HepG2 (cell line): ENCODE results near the gene GNMT. TPM values are rescaled to one million over a fixed set of nuclear protein-coding genes. Genes with fewer than 3 reads are reported as not detected.

Experiments used
- AHR ChIP-seq: IDR thresholded peaks from 2 replicates; pipeline ENCODE4 v1.6.1; 2018; ENCODE audit warnings: missing genetic modification reagents, missing compliant biosample characterization
- CBX1 ChIP-seq: IDR thresholded peaks from one replicate; pipeline ENCODE4 v1.6.1; 2016; ENCODE audit warnings: antibody characterized with exemption, low read depth
- CBX5 ChIP-seq: sonication (generic); formaldehyde crosslinking; IDR thresholded peaks from 2 replicates; pipeline ENCODE4 v1.4.0; 2020; ENCODE audit warnings: missing genetic modification reagents, borderline replicate concordance
- DDIT3 ChIP-seq: sonication (generic); formaldehyde crosslinking; IDR thresholded peaks from 2 replicates; pipeline ENCODE4 v1.4.0; 2020; ENCODE audit warnings: mild to moderate bottlenecking, missing genetic modification reagents
- ELF4 ChIP-seq: sonication (generic); formaldehyde crosslinking; IDR thresholded peaks from 2 replicates; pipeline ENCODE4 v1.5.0; 2020; ENCODE audit warnings: missing genetic modification reagents, mild to moderate bottlenecking, moderate library complexity, borderline replicate concordance
- GLMP ChIP-seq: sonication (generic); formaldehyde crosslinking; IDR thresholded peaks from 2 replicates; pipeline ENCODE4 v1.9.0; 2021; ENCODE audit warnings: missing genetic modification reagents, mild to moderate bottlenecking, borderline replicate concordance
- HOXD1 ChIP-seq: sonication (generic); formaldehyde crosslinking; IDR thresholded peaks from 2 replicates; pipeline ENCODE4 v1.5.0; 2020; ENCODE audit warnings: missing genetic modification reagents
- MAFG ChIP-seq: sonication (generic); formaldehyde crosslinking; IDR thresholded peaks from 2 replicates; pipeline ENCODE4 v1.5.1; 2020; ENCODE audit warnings: mild to moderate bottlenecking, missing genetic modification reagents
- MYC ChIP-seq: sonication (generic); formaldehyde crosslinking; IDR thresholded peaks from 2 replicates; pipeline ENCODE4 v1.9.0; 2021; ENCODE audit warnings: missing genetic modification reagents, borderline replicate concordance
- POLR2AphosphoS5 ChIP-seq: IDR thresholded peaks from 2 replicates; pipeline ENCODE4 v1.6.1; 2012; ENCODE audit warnings: low read depth, low read length
- SRF ChIP-seq: IDR thresholded peaks from 2 replicates; pipeline ENCODE4 v1.6.1; 2011; ENCODE audit warnings: mild to moderate bottlenecking, low read depth, low read length, moderate library complexity
- SRY ChIP-seq: sonication (generic); formaldehyde crosslinking; IDR thresholded peaks from 2 replicates; pipeline ENCODE4 v1.8.0; 2022; ENCODE audit warnings: mild to moderate bottlenecking, missing genetic modification reagents
- STAG1 ChIP-seq: sonication (generic); formaldehyde crosslinking; IDR thresholded peaks from 2 replicates; pipeline ENCODE4 v1.4.0; 2020; ENCODE audit warnings: missing genetic modification reagents
- STAT6 ChIP-seq: sonication (generic); formaldehyde crosslinking; IDR thresholded peaks from 2 replicates; pipeline ENCODE4 v1.4.0; 2020; ENCODE audit warnings: missing genetic modification reagents, mild to moderate bottlenecking, borderline replicate concordance
- TCF12 ChIP-seq, 2 experiments: fragments of 450-650 bp in 1 of 2; sonication (generic) in 1 of 2; formaldehyde crosslinking in 1 of 2; IDR thresholded peaks; 2 replicates each; pipeline versions ENCODE4 v1.6.1 to v1.8.0; 2017 to 2022; ENCODE audit warnings: antibody characterized with exemption in 1 of 2, mild to moderate bottlenecking in 1 of 2, missing genetic modification reagents in 1 of 2, moderate library complexity in 1 of 2
- THAP9 ChIP-seq: sonication (generic); formaldehyde crosslinking; IDR thresholded peaks from 2 replicates; pipeline ENCODE4; 2020; ENCODE audit warnings: missing genetic modification reagents, mild to moderate bottlenecking, borderline replicate concordance
- TOPORS ChIP-seq: sonication (generic); formaldehyde crosslinking; IDR thresholded peaks from 2 replicates; pipeline ENCODE4 v1.8.0; 2023; ENCODE audit warnings: mild to moderate bottlenecking, missing genetic modification reagents
- YEATS2 ChIP-seq: sonication (generic); formaldehyde crosslinking; IDR thresholded peaks from 2 replicates; pipeline ENCODE4 v1.4.0; 2020; ENCODE audit warnings: missing genetic modification reagents, borderline replicate concordance
- ZNF18 ChIP-seq: sonication (generic); formaldehyde crosslinking; IDR thresholded peaks from 2 replicates; pipeline ENCODE4 v1.8.0; 2022; ENCODE audit warnings: mild to moderate bottlenecking, missing genetic modification reagents; ENCODE audit not compliant: insufficient replicate concordance
- ZNF724P ChIP-seq: sonication (generic); formaldehyde crosslinking; IDR thresholded peaks from 2 replicates; pipeline ENCODE4 v1.8.0; 2022; ENCODE audit warnings: missing genetic modification reagents, borderline replicate concordance
- ZNF749 ChIP-seq: sonication (generic); formaldehyde crosslinking; IDR thresholded peaks from 2 replicates; pipeline ENCODE4 v1.8.0; 2022; ENCODE audit warnings: mild to moderate bottlenecking, missing genetic modification reagents, moderate library complexity, borderline replicate concordance
- polyA plus RNA-seq, 8 experiments: library from polyadenylated mRNA; depleted of rRNA in 3 of 8; stranded (reverse) in 7 of 8; unstranded in 1 of 8; fragments of >200 nt; fragmentation: Illumina TruSeq in 4 of 8; extraction: Trizol in 4 of 8; gene quantifications; 2 replicates each; pipeline versions ENCODE4 v1.2.1 to v1.2.3, GENCODE V29; 2011 to 2016; ENCODE audit warnings: low read depth in 4 of 8, missing spikeins in 1 of 8, mixed read lengths in 1 of 8; ENCODE audit not compliant: insufficient read depth in 1 of 8
- total RNA-seq, 5 experiments: library from RNA; depleted of rRNA; stranded (reverse); fragments of >200 nt; fragmentation: Illumina TruSeq; extraction: Trizol; gene quantifications; 2 replicates each; pipeline ENCODE4 v1.2.3, GENCODE V29; 2016; ENCODE audit warnings: low read depth in 1 of 5

GNMT gene
- total and polyA plus RNA-seq, 2 of the 13 experiments (the other 11 are each of a cell fraction or from before 2014, with no cell fraction given): 2.8 to 7.0 TPM

GRCh38 chr6:42979523-42980177 is 19.1 kb downstream of the GNMT start (continued):
- no peak; the same call in 1 of the 2 replicates for TF ChIP-seq THAP9 (CRISPR knock-in tag)
- no peak for TF ChIP-seq STAT6
- TF ChIP-seq ZNF749 (CRISPR knock-in tag): no peak; the same call in 1 of the 2 replicates
- no peak for TF ChIP-seq TCF12 (IDR thresholded peaks at IDR 0.05)
- TF ChIP-seq TCF12 (CRISPR knock-in tag; IDR thresholded peaks at IDR 0.05): no peak
- no peak for TF ChIP-seq CBX1
- TF ChIP-seq POLR2AphosphoS5: no peak
- TF ChIP-seq ZNF18 (CRISPR knock-in tag): no peak
- no peak for TF ChIP-seq MAFG (CRISPR knock-in tag)
- no peak for TF ChIP-seq GLMP (CRISPR knock-in tag)
- TF ChIP-seq SRF: no peak
- no peak for TF ChIP-seq STAG1
- no peak for TF ChIP-seq DDIT3 (CRISPR knock-in tag)
- no peak for TF ChIP-seq ZNF724P
- TF ChIP-seq SRY (CRISPR knock-in tag): no peak
- peak; percentile 5; the same call in 1 of the 2 replicates for TF ChIP-seq CBX5 (CRISPR knock-in tag)
- peak; percentile 6; the same call in 1 of the 2 replicates for TF ChIP-seq YEATS2 (CRISPR knock-in tag)
- no peak for TF ChIP-seq HOXD1 (CRISPR knock-in tag)
- TF ChIP-seq ELF4: no peak
- TF ChIP-seq AHR (CRISPR knock-in tag): 0 out of 2 replicates have a peak, but pooled peaks have one; percentile 4
- no peak for TF ChIP-seq TOPORS
- no peak for TF ChIP-seq MYC (CRISPR knock-in tag)
